GM19452 (cell line): ENCODE results near the gene L3MBTL4.
"Not testable (repeated sequence)": the region's sequence is repeated elsewhere in the genome, so short reads cannot be mapped to it uniquely, and the experiment has no call there.

Source experiments
- ATAC-seq: cut with Tn5 transposase; IDR thresholded peaks from one replicate; pipeline ENCODE4 v1.9.1; 2021; ENCODE audit not compliant: unreplicated experiment

L3MBTL4 gene

GRCh38 chr18:6315517-6316331 is 99.0 kb downstream of the L3MBTL4 start:
- ATAC-seq: no peak

- ATAC-seq: no peak
Measured at GRCh38 chr18:6313415-6313814, 101.3 kb downstream of the L3MBTL4 start.

- ATAC-seq: no peak
Measured at GRCh38 chr18:6311456-6312215, 103.1 kb downstream of the L3MBTL4 start.

GRCh38 chr18:6310714-6311113 is 104.0 kb downstream of the L3MBTL4 start:
- ATAC-seq: no peak

GRCh38 chr18:6297875-6298274 is 116.8 kb downstream of the L3MBTL4 start:
- ATAC-seq: no peak

GRCh38 chr18:6294148-6294784 is 120.4 kb downstream of the L3MBTL4 start:
- no peak for ATAC-seq

GRCh38 chr18:6289843-6290242 is 124.9 kb downstream of the L3MBTL4 start:
- ATAC-seq: no peak

GRCh38 chr18:6286585-6286984 is 128.1 kb downstream of the L3MBTL4 start:
- ATAC-seq: no peak

- no peak for ATAC-seq
Measured at GRCh38 chr18:6284761-6285160, 129.9 kb downstream of the L3MBTL4 start.

- ATAC-seq: no peak
Measured at GRCh38 chr18:6284300-6284699, 130.4 kb downstream of the L3MBTL4 start.

GRCh38 chr18:6281874-6282273 is 132.8 kb downstream of the L3MBTL4 start:
- ATAC-seq: no peak

GRCh38 chr18:6280211-6280743 is 134.4 kb downstream of the L3MBTL4 start:
- ATAC-seq: no peak

GRCh38 chr18:6279308-6279707 is 135.4 kb downstream of the L3MBTL4 start:
- ATAC-seq: no peak

- ATAC-seq: no peak
Measured at GRCh38 chr18:6273423-6273822, 141.3 kb downstream of the L3MBTL4 start.

- not testable (repeated sequence) for ATAC-seq
Measured at GRCh38 chr18:6272144-6272543, 142.6 kb downstream of the L3MBTL4 start.

- ATAC-seq: no peak
Measured at GRCh38 chr18:6271585-6271984, 143.1 kb downstream of the L3MBTL4 start.

GRCh38 chr18:6270771-6271216 is 143.9 kb downstream of the L3MBTL4 start:
- peak; percentile 80 for ATAC-seq

GRCh38 chr18:6269660-6270332 is 144.9 kb downstream of the L3MBTL4 start:
- no peak for ATAC-seq

GRCh38 chr18:6266212-6266611 is 148.5 kb downstream of the L3MBTL4 start:
- ATAC-seq: no peak

GRCh38 chr18:6261938-6262337 is 152.8 kb downstream of the L3MBTL4 start:
- ATAC-seq: no peak

GRCh38 chr18:6259324-6259723 is 155.4 kb downstream of the L3MBTL4 start:
- ATAC-seq: not testable (repeated sequence)
